Activated naive CD8-positive, alpha-beta T cell treated with anti-CD3 and anti-CD28 coated beads, Interleukin-2, amount 50 U/mL, for 24 hours (primary cell): Measurements from ENCODE around the gene FLACC1.

Experiments used
- ATAC-seq: fragments of 150-1000 bp; cut with Tn5 transposase; one replicate; pipeline ENCODE4 v1.10.0; 2021
- DNase-seq: peaks from one replicate; pipeline ENCODE4 v3.0.0; 2021
- H3K27ac Mint-ChIP-seq: one replicate; pipeline ENCODE4 v1.8.0; 2021; ENCODE audit warnings: mild to moderate bottlenecking, mixed read lengths
- H3K27me3 Mint-ChIP-seq: one replicate; pipeline ENCODE4 v1.8.0; 2021; ENCODE audit warnings: mixed read lengths
- H3K36me3 Mint-ChIP-seq: one replicate; pipeline ENCODE4 v1.8.0; 2021; ENCODE audit warnings: low read depth, mixed read lengths
- H3K4me1 Mint-ChIP-seq: one replicate; pipeline ENCODE4 v1.8.0; 2021; ENCODE audit warnings: mixed read lengths
- H3K4me3 Mint-ChIP-seq: one replicate; pipeline ENCODE4 v1.8.0; 2021; ENCODE audit warnings: mild to moderate bottlenecking, moderate library complexity, mixed read lengths
- H3K9me3 Mint-ChIP-seq: one replicate; pipeline ENCODE4 v1.8.0; 2021; ENCODE audit warnings: mixed read lengths

FLACC1 gene

GRCh38 chr2:201275990-201276389 is 81.2 kb downstream of the FLACC1 start:
- H3K4me3 Mint-ChIP-seq: no peak overlapping the region
- peaks cover 60% of the 10 kb centered on the region for H3K36me3 Mint-ChIP-seq
- DNase-seq (no peak), ATAC-seq (no peak)
- no peaks in the 10 kb centered on the region for H3K27me3 Mint-ChIP-seq
- no peaks in the 10 kb centered on the region for H3K9me3 Mint-ChIP-seq
- no peak overlapping the region for H3K27ac Mint-ChIP-seq
- H3K4me1 Mint-ChIP-seq: peaks cover 40% of the 10 kb centered on the region

- Mint-ChIP-seq H3K4me1 (peaks cover 38% of the 10 kb centered on the region), H3K9me3 (no peaks in the 10 kb centered on the region), H3K27ac (peak overlapping the region; percentile 4), H3K4me3 (no peak overlapping the region), H3K36me3 (peaks cover 59% of the 10 kb centered on the region), H3K27me3 (no peaks in the 10 kb centered on the region)
- no peak for ATAC-seq
- DNase-seq: no peak
Measured at GRCh38 chr2:201275069-201275468, 82.1 kb downstream of the FLACC1 start.

- no peaks in the 10 kb centered on the region for H3K27me3 Mint-ChIP-seq
- no peak for ATAC-seq
- peaks cover 32% of the 10 kb centered on the region for H3K4me1 Mint-ChIP-seq
- no peak overlapping the region for H3K27ac Mint-ChIP-seq
- no peak overlapping the region for H3K4me3 Mint-ChIP-seq
- peaks cover 59% of the 10 kb centered on the region for H3K36me3 Mint-ChIP-seq
- no peaks in the 10 kb centered on the region for H3K9me3 Mint-ChIP-seq
- DNase-seq: no peak
Measured at GRCh38 chr2:201273330-201273983, 83.7 kb downstream of the FLACC1 start.

- H3K27me3 Mint-ChIP-seq: no peaks in the 10 kb centered on the region
- H3K4me3 Mint-ChIP-seq: no peak overlapping the region
- H3K36me3 Mint-ChIP-seq: peaks cover 61% of the 10 kb centered on the region
- H3K9me3 Mint-ChIP-seq: no peaks in the 10 kb centered on the region
- ATAC-seq (no peak), DNase-seq (no peak)
- H3K4me1 Mint-ChIP-seq: peaks cover 42% of the 10 kb centered on the region
- H3K27ac Mint-ChIP-seq: peak overlapping the region; percentile 34
Measured at GRCh38 chr2:201271917-201272316, 85.2 kb downstream of the FLACC1 start.

GRCh38 chr2:201270293-201271001 is 86.7 kb downstream of the FLACC1 start:
- Mint-ChIP-seq H3K4me3 (no peak overlapping the region), H3K27ac (peak overlapping the region; percentile 13), H3K4me1 (peaks cover 57% of the 10 kb centered on the region), H3K27me3 (no peaks in the 10 kb centered on the region), H3K9me3 (no peaks in the 10 kb centered on the region), H3K36me3 (peaks cover 69% of the 10 kb centered on the region)
- no peak for ATAC-seq
- DNase-seq: no peak

GRCh38 chr2:201269764-201270163 is 87.4 kb downstream of the FLACC1 start:
- DNase-seq: no peak
- Mint-ChIP-seq H3K36me3 (peaks cover 64% of the 10 kb centered on the region), H3K27ac (no peak overlapping the region), H3K9me3 (no peaks in the 10 kb centered on the region), H3K4me3 (no peak overlapping the region), H3K27me3 (no peaks in the 10 kb centered on the region), H3K4me1 (peaks cover 64% of the 10 kb centered on the region)
- no peak for ATAC-seq

- Mint-ChIP-seq H3K4me1 (peaks cover 81% of the 10 kb centered on the region), H3K4me3 (peak overlapping the region; percentile 22), H3K27me3 (no peaks in the 10 kb centered on the region), H3K9me3 (no peaks in the 10 kb centered on the region), H3K36me3 (peaks cover 49% of the 10 kb centered on the region), H3K27ac (peak overlapping the region; percentile 79)
- DNase-seq: no peak
- peak; percentile 16 for ATAC-seq
Measured at GRCh38 chr2:201267278-201268030, 89.7 kb downstream of the FLACC1 start.

- peak overlapping the region; percentile 37 for H3K27ac Mint-ChIP-seq
- peaks cover 79% of the 10 kb centered on the region for H3K4me1 Mint-ChIP-seq
- DNase-seq: no peak
- H3K9me3 Mint-ChIP-seq: no peaks in the 10 kb centered on the region
- H3K4me3 Mint-ChIP-seq: no peak overlapping the region
- no peak for ATAC-seq
- H3K27me3 Mint-ChIP-seq: no peaks in the 10 kb centered on the region
- H3K36me3 Mint-ChIP-seq: peaks cover 44% of the 10 kb centered on the region
Measured at GRCh38 chr2:201266629-201267028, 90.5 kb downstream of the FLACC1 start.

GRCh38 chr2:201264472-201265173 is 92.5 kb downstream of the FLACC1 start:
- H3K9me3 Mint-ChIP-seq: no peaks in the 10 kb centered on the region
- H3K36me3 Mint-ChIP-seq: peaks cover 35% of the 10 kb centered on the region
- H3K27me3 Mint-ChIP-seq: no peaks in the 10 kb centered on the region
- ATAC-seq (no peak), DNase-seq (no peak)
- H3K27ac Mint-ChIP-seq: peak overlapping the region; percentile 91
- H3K4me1 Mint-ChIP-seq: peaks cover 83% of the 10 kb centered on the region
- peak overlapping the region; percentile 30 for H3K4me3 Mint-ChIP-seq

- Mint-ChIP-seq H3K36me3 (peaks cover 29% of the 10 kb centered on the region), H3K27me3 (no peaks in the 10 kb centered on the region), H3K4me1 (peaks cover 87% of the 10 kb centered on the region), H3K9me3 (no peaks in the 10 kb centered on the region), H3K4me3 (peak overlapping the region; percentile 24), H3K27ac (peak overlapping the region; percentile 91)
- no peak for ATAC-seq
- no peak for DNase-seq
Measured at GRCh38 chr2:201263779-201264178, 93.4 kb downstream of the FLACC1 start.

GRCh38 chr2:201262718-201263117 is 94.4 kb downstream of the FLACC1 start:
- DNase-seq: no peak
- Mint-ChIP-seq H3K4me1 (peaks cover 89% of the 10 kb centered on the region), H3K36me3 (peaks cover 23% of the 10 kb centered on the region), H3K4me3 (peak overlapping the region; percentile 76), H3K9me3 (no peaks in the 10 kb centered on the region), H3K27me3 (no peaks in the 10 kb centered on the region), H3K27ac (peak overlapping the region; percentile 91)
- peak; percentile 69 for ATAC-seq

GRCh38 chr2:201261906-201262305 is 95.2 kb downstream of the FLACC1 start:
- Mint-ChIP-seq H3K27me3 (no peaks in the 10 kb centered on the region), H3K36me3 (peaks cover 16% of the 10 kb centered on the region), H3K27ac (peak overlapping the region; percentile 65), H3K4me1 (peaks cover 89% of the 10 kb centered on the region), H3K4me3 (peak overlapping the region; percentile 99), H3K9me3 (no peaks in the 10 kb centered on the region)
- ATAC-seq (no peak), DNase-seq (no peak)

- H3K4me3 Mint-ChIP-seq: peak overlapping the region; percentile 99
- H3K4me1 Mint-ChIP-seq: peaks cover 89% of the 10 kb centered on the region
- peak overlapping the region; percentile 65 for H3K27ac Mint-ChIP-seq
- no peak for ATAC-seq
- H3K27me3 Mint-ChIP-seq: no peaks in the 10 kb centered on the region
- H3K9me3 Mint-ChIP-seq: no peaks in the 10 kb centered on the region
- H3K36me3 Mint-ChIP-seq: peaks cover 14% of the 10 kb centered on the region
- DNase-seq: peak; percentile 43
Measured at GRCh38 chr2:201261471-201261870, 95.7 kb downstream of the FLACC1 start.

GRCh38 chr2:201260302-201260800 is 96.8 kb downstream of the FLACC1 start, which contains the start of gene CASP8:
CASP8 (plus strand) TSS chr2:201260536; CDS start chr2:201266487, 5,951 bp downstream.
- peak within 1 kb of the TSS; percentile 99 for H3K27ac Mint-ChIP-seq
- H3K4me1 Mint-ChIP-seq: peaks cover 86% of the 10 kb centered on the region
- H3K4me3 Mint-ChIP-seq: peak within 1 kb of the TSS; percentile 99
- H3K36me3 Mint-ChIP-seq: peaks cover 6% of the 10 kb centered on the region
- peak; percentile 60 for ATAC-seq
- no peaks in the 10 kb centered on the region for H3K27me3 Mint-ChIP-seq
- DNase-seq: peak; percentile 53
- H3K9me3 Mint-ChIP-seq: no peaks in the 10 kb centered on the region
